HuH-7 (cell line): Measurements from ENCODE around the gene TSPYL4.

Experiments used
- DNase-seq: peaks from one replicate; pipeline ENCODE4 v3.0.0; 2011; ENCODE audit warnings: low spot score

TSPYL4 gene

GRCh38 chr6:116221911-116222310 lies 32.0 kb downstream of the TSPYL4 start:
- DNase-seq, result no peak

GRCh38 chr6:116221067-116221466 lies 32.8 kb downstream of the TSPYL4 start:
- DNase-seq, result no peak

DNA sequence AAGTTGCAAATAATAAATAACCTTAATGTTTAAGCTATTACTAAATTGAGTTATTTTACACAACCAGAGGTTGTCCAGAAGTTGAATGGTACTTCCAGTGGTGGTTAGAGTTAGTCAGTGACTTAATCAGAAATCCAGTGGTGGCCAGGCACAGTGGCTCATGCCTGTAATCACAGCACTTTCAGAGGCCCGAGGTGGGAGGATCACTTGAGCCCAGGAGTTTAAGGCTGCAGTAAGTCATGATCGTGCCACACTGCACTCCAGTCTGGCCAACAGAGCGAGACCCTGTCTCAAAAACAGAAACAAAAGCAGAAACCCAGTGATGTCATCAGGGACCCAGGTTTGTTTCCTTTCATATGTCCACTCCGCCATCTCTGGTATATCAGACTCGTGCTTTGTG lies 35.0 kb downstream of the TSPYL4 start:
- DNase-seq, result no peak

- no peak for DNase-seq
Observed at GRCh38 chr6:116218172-116218633, 35.7 kb downstream of the TSPYL4 start.

DNA sequence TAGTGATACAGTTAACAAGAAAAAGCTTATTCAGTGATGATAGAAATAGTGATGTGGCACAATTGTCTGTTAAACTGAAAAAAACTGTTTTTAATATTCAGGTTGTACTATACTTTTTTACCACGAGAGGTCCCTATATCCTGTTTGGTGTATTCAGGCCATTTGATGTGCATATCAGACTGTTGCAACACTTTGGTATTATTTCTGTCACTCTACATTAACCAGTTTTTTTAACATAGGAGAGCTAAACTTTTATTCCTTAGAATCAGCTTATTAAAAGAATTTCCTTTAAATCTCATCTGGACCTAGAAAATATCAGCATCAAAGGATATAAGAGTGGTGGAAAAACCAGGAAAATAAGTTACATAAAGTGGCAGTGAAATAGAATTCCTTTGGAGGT lies 36.8 kb downstream of the TSPYL4 start:
- DNase-seq, result no peak

DNA sequence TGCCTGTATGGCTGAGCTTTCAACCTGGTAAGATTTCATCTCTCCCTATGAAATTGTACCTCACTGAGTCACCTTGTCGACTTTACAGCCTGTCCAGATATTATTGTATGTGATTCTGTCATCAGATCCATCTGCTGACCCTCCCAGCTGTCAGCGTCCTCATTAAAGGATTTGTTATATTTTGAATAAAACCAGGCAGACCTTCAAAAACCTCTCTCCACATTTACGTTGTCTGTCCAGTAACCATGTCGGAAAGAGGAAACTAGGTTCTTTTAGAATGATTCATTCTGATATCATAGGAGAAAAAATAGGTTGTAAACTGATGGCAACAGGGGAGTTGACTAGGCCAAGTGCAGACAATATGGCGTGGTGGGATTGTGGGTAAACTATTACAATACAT lies 38.5 kb downstream of the TSPYL4 start:
- DNase-seq, result no peak

- no peak for DNase-seq
Observed at GRCh38 chr6:116214681-116215080, 39.2 kb downstream of the TSPYL4 start.

DNA sequence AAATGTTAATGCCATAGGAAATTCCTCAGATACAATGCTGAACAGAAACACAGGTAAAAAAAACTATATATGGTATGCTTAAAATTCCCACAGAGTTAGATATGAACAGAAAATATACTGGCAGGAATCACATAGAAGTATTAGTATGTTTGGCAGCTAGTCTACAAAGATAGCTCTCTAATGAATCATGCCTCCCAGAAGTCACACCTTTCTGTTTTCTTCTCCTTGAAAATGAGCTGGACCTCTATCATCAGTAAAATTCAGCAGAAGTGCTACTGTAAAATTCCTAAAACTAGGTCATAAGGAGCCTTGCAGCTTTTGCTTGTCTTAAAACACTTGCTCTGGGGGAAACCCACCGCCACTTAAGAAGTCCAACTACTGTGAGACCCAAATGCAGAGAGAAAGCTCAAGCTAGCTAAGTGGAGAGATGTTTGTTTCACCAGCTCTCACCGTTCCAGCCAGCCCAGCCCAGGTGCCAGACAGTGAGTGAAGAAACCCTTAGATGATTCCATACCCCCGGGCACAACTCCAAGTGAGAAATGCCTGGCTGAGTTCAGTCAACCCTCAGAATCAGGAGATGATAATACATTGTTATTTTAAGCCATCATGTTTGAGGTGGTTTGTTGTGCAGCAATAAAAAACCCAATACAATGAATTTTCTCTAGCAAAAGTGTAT lies 43.0 kb downstream of the TSPYL4 start:
- no peak for DNase-seq

- no peak for DNase-seq
Observed at GRCh38 chr6:116210316-116210715, 43.6 kb downstream of the TSPYL4 start.

DNA sequence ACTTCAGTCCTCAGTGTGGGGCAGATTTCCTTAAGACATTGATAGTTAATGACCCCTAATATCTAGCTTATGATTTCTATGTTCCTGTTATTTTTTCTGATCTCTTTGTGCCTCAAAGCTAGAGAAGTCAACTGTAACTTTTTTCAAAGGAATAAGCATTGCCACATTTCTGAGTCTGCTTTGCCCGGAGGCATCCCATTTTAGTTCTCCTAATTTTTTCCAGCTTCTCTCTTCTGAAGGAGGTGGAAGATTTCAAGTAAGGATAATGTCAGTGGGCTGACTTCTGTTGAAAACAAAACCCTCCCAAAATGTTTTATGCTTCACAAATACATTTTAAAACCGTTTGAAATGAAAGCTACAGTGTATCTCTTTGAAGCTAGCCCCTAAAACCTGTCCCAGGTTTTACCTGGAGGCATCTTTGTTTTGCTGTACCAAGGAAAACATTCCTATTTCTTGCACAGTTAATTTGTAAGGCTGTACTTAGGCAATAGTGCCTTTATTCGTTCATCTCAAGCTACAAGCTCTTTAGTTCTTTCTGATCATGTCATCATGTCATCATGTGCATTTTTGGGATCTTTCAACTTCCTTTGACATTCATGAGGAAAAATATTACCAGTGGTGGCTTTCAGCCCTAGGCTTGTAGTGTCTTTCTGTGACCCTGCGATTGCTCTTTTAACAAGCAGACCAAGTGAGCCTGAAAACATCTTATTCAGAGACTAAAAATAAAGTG lies 45.7 kb downstream of the TSPYL4 start:
- no peak for DNase-seq

GRCh38 chr6:116206231-116206903 lies 47.5 kb downstream of the TSPYL4 start:
- DNase-seq, result no peak

- no peak for DNase-seq
Observed at GRCh38 chr6:116205281-116205680, 48.6 kb downstream of the TSPYL4 start.

DNA sequence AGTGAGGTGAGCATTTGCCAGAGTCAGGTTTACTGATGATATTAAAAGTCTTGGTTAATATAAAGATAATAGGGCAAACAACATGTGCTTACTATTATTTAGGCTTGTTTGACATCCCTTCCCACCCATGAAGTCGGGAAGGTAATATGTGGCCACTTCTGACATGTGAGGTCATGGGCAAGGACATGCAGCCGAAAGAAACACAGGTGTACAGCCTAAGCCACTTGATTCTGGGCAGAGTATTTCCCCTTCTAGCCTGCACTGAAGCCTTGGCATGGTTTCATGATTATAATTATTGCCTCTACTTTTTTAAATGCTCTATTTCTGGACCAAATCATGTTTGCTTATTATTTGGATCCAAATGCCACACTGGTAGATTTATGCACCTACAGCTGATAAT lies 52.3 kb downstream of the TSPYL4 start:
- no peak for DNase-seq

DNA sequence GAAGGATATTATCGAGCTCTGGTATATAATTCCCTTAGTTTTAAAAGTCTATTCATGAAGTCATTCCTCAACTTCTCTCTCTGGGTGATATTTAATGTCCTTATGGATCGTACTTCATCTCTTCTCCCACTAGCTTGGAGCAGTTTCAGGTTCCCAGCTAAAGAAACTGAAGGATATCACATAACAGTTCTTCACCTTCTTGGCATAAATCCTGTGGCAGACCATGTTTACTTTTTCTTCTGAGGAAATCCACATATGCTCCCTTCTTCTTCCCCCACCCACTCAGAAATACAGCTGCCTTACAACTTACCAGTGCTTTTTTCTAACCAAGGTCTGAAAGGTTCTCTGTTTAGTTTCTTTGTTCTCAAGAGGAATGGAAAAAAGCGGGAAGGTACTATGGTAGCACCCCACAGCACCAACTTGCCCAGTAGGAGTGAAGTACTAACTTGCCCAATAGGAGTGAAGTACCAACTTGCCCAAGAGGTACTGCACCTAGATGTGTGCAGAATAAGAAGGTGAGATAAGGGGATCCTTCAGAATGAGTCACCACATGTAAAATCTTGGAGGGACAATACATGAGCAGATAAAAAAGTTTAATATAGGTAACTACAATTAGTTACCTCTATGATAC lies 53.1 kb downstream of the TSPYL4 start:
- no peak for DNase-seq
